IPS-18a (cell line): ENCODE measurements around the gene ZNF385C.
"Not testable (repeated sequence)": the region's sequence is repeated elsewhere in the genome, so short reads cannot be mapped to it uniquely, and the experiment has no call there.

Experiments used
- H3K27ac ChIP-seq: one replicate; pipeline ENCODE4 v1.5.1; 2013; ENCODE audit warnings: low read length
- H3K27me3 ChIP-seq: one replicate; pipeline ENCODE4 v1.6.1; 2013; ENCODE audit warnings: mild to moderate bottlenecking, low read length; ENCODE audit not compliant: control insufficient read depth, insufficient read depth
- H3K36me3 ChIP-seq: one replicate; pipeline ENCODE4 v1.6.1; 2013; ENCODE audit warnings: low read depth, low read length; ENCODE audit not compliant: control insufficient read depth
- H3K4me1 ChIP-seq: one replicate; pipeline ENCODE4 v1.6.1; 2013; ENCODE audit warnings: low read depth, low read length; ENCODE audit not compliant: control insufficient read depth
- H3K4me3 ChIP-seq: one replicate; pipeline ENCODE4 v1.5.1; 2013; ENCODE audit warnings: low read length
- H3K9ac ChIP-seq: one replicate; pipeline ENCODE4 v1.6.1; 2013; ENCODE audit warnings: mild to moderate bottlenecking, low read length, moderate library complexity
- H3K9me3 ChIP-seq: one replicate; pipeline ENCODE4 v1.6.1; 2013; ENCODE audit warnings: low read depth, low read length; ENCODE audit not compliant: control insufficient read depth

ZNF385C gene, protein sequence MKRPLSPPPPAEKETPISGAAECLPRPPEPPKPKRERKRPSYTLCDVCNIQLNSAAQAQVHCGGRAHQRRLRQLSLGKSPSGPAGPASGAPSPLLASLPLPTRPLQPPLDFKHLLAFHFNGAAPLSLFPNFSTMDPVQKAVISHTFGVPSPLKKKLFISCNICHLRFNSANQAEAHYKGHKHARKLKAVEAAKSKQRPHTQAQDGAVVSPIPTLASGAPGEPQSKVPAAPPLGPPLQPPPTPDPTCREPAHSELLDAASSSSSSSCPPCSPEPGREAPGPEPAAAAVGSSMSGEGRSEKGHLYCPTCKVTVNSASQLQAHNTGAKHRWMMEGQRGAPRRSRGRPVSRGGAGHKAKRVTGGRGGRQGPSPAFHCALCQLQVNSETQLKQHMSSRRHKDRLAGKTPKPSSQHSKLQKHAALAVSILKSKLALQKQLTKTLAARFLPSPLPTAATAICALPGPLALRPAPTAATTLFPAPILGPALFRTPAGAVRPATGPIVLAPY

GRCh38 chr17:42097691-42098631, at the start of gene ZNF385C:
ZNF385C (minus strand) TSS chr17:42098473; CDS start chr17:42063056, 35,417 bp downstream.
- no peaks in the 10 kb centered on the region for H3K9me3 ChIP-seq
- H3K27me3 ChIP-seq = peaks cover 21% of the 10 kb centered on the region
- H3K27ac ChIP-seq = no peak within 1 kb of the TSS
- H3K9ac ChIP-seq = no peak within 1 kb of the TSS
- peak within 1 kb of the TSS; percentile 61 for H3K4me3 ChIP-seq
- H3K4me1 ChIP-seq = peaks cover 14% of the 10 kb centered on the region
- no peaks in the 10 kb centered on the region for H3K36me3 ChIP-seq

DNA sequence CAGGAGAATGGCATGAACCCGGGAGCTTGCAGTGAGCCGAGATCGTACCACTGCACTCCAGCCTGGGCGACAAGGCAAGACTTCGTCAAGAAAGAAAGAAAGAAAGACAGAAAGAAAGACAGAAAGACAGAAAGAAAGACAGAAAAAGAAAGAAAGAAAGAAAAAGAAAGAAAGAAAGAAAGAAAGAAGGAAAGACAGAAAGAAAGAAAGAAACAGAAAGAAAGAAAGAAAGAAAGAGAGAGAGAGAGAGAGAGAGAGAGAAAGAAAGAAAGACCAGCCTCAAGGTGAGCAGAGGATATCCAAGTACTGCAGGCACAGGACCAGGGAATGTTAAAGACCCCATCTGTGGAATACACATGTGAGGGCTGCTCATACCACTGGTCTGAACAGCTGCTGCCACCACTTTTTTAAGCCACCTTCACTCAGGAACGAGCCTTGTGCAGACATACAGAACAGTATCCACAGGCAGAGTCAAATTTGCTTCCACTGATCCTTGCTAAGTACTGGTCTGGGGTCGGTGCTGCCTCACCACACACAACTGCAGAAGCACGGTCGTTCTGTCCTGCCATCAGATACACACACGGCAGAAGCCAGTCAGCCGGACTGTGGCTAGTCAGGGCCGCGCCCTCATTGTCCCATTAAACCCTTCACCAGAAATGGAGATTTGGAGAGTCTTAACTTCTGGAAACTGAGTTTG, 48.8 kb upstream of the ZNF385C start:
- H3K36me3 ChIP-seq = peaks cover 9% of the 10 kb centered on the region
- H3K9ac ChIP-seq = no peak overlapping the region
- no peaks in the 10 kb centered on the region for H3K27me3 ChIP-seq
- H3K27ac ChIP-seq = no peak overlapping the region
- no peaks in the 10 kb centered on the region for H3K9me3 ChIP-seq
- H3K4me1 ChIP-seq = no peaks in the 10 kb centered on the region
- no peak overlapping the region for H3K4me3 ChIP-seq

DNA sequence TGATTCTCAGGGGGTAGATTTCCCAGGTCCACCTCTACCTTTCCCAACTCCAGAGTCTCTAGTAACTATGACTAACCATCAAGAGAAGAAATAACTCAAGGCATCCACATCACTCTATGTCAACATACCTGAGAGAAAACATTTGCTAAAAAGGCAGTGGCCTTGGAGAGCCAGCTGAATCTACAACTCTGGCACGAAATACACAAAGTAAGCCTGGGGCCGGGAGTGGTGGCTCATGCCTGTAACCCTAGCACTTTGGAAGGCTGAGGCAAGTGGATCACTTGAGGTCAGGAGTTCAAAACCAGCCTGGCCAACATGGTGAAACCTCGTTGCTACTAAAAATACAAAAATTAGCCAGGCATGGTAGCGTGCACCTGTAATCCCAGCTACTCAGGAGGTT, 44.9 kb upstream of the ZNF385C start:
- not testable (repeated sequence) for H3K9me3 ChIP-seq, H3K27me3 ChIP-seq, H3K4me1 ChIP-seq, H3K27ac ChIP-seq, H3K9ac ChIP-seq, H3K4me3 ChIP-seq, H3K36me3 ChIP-seq

DNA sequence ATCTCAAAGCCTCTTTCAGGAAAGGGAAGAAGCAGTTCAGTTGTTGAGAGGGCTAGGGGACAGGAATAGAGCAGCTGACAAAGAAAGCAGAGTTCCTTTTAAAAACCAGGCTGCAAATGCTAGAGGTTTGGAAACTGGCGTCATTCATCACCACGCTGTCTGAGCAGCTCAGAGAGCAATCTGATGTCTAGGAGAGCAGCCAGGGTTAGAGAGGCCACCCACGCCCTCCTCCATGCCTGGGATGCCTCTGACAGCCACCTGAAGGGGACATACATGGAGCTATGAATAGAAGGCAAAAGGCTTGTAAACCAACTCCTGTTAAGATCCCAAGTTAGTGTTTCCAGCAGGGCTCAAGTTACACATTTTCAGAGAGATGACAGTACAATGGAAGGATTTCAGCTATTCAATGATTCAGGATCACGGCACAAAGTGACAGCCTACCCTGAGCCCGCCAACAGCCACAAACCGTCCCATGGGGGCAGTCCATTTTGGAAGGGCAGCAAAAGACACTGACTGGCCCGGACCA, 44.2 kb upstream of the ZNF385C start:
- Histone ChIP-seq H3K27me3 (no peaks in the 10 kb centered on the region), H3K27ac (no peak overlapping the region), H3K4me3 (no peak overlapping the region), H3K9ac (no peak overlapping the region), H3K36me3 (peaks cover 7% of the 10 kb centered on the region), H3K4me1 (no peaks in the 10 kb centered on the region), H3K9me3 (no peaks in the 10 kb centered on the region)

- Histone ChIP-seq H3K27ac (no peak overlapping the region), H3K9me3 (no peaks in the 10 kb centered on the region), H3K4me3 (no peak overlapping the region), H3K9ac (no peak overlapping the region), H3K36me3 (peaks cover 7% of the 10 kb centered on the region), H3K27me3 (no peaks in the 10 kb centered on the region), H3K4me1 (no peaks in the 10 kb centered on the region)
Observed at GRCh38 chr17:42141382-42141781, 43.1 kb upstream of the ZNF385C start.

GRCh38 chr17:42140690-42141089, 42.4 kb upstream of the ZNF385C start:
- not testable (repeated sequence) for H3K4me1 ChIP-seq, H3K9ac ChIP-seq, H3K4me3 ChIP-seq, H3K36me3 ChIP-seq, H3K9me3 ChIP-seq, H3K27ac ChIP-seq, H3K27me3 ChIP-seq

- Histone ChIP-seq H3K27me3 (no peaks in the 10 kb centered on the region), H3K27ac (no peak overlapping the region), H3K9ac (no peak overlapping the region), H3K4me1 (no peaks in the 10 kb centered on the region), H3K36me3 (peaks cover 3% of the 10 kb centered on the region), H3K4me3 (no peak overlapping the region), H3K9me3 (no peaks in the 10 kb centered on the region)
Observed at GRCh38 chr17:42138749-42139492, 40.6 kb upstream of the ZNF385C start.

GRCh38 chr17:42136654-42137051, 38.4 kb upstream of the ZNF385C start:
- Histone ChIP-seq H3K4me1 (peaks cover 3% of the 10 kb centered on the region), H3K27ac (no peak overlapping the region), H3K36me3 (no peaks in the 10 kb centered on the region), H3K4me3 (no peak overlapping the region), H3K27me3 (no peaks in the 10 kb centered on the region), H3K9ac (no peak overlapping the region), H3K9me3 (no peaks in the 10 kb centered on the region)

GRCh38 chr17:42135664-42136653, 37.7 kb upstream of the ZNF385C start:
- no peak overlapping the region for H3K4me3 ChIP-seq
- H3K4me1 ChIP-seq = peaks cover 3% of the 10 kb centered on the region
- no peaks in the 10 kb centered on the region for H3K36me3 ChIP-seq
- no peak overlapping the region for H3K9ac ChIP-seq
- H3K27me3 ChIP-seq = no peaks in the 10 kb centered on the region
- no peak overlapping the region for H3K27ac ChIP-seq
- H3K9me3 ChIP-seq = no peaks in the 10 kb centered on the region

DNA sequence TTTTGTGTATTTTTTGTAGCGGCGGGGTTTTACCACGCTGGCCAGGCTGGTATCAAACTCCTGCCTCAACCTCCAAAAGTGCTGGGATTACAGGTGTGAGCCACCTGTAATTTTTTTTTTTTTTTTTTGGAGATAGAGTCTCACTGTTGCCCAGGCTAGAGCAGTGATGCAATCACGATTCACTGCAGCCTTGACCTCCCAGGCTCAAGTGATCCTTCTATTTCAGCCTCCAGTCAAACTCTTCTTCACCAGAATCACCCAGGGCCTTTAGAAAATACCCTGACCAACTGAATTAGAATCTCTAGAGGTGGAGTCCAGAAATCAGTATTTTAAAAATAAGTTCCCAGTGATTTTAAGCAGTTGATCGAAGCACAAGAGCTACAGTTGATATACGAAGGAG, 36.9 kb upstream of the ZNF385C start:
- H3K27ac ChIP-seq = no peak overlapping the region
- H3K4me1 ChIP-seq = peaks cover 3% of the 10 kb centered on the region
- no peaks in the 10 kb centered on the region for H3K36me3 ChIP-seq
- H3K4me3 ChIP-seq = no peak overlapping the region
- no peaks in the 10 kb centered on the region for H3K27me3 ChIP-seq
- no peak overlapping the region for H3K9ac ChIP-seq
- H3K9me3 ChIP-seq = no peaks in the 10 kb centered on the region
